ENCODE results near the gene PEX5L.
"Not testable (repeated sequence)": the region's sequence is repeated elsewhere in the genome, so short reads cannot be mapped to it uniquely, and the experiment has no call there.

PEX5L gene

GRCh38 chr3:180008318-180008717, 28.4 kb downstream of the PEX5L start:
- not testable (repeated sequence) for DNase-seq

- DNase-seq, result no peak
Observed at GRCh38 chr3:180004542-180004941, 32.2 kb downstream of the PEX5L start.

- no peak for DNase-seq
Observed at GRCh38 chr3:180002006-180002405, 34.7 kb downstream of the PEX5L start.

GRCh38 chr3:180000500-180000899, 36.2 kb downstream of the PEX5L start:
- DNase-seq, result no peak

- no peak for DNase-seq
Observed at GRCh38 chr3:179995406-179995805, 41.3 kb downstream of the PEX5L start.

GRCh38 chr3:179991883-179992282, 44.9 kb downstream of the PEX5L start:
- DNase-seq, result no peak

- DNase-seq, result no peak
Observed at GRCh38 chr3:179991104-179991503, 45.6 kb downstream of the PEX5L start.

GRCh38 chr3:179981646-179982045, 55.1 kb downstream of the PEX5L start:
- DNase-seq, result no peak

GRCh38 chr3:179977356-179977755, 59.4 kb downstream of the PEX5L start:
- DNase-seq, result no peak

- DNase-seq, result no peak
Observed at GRCh38 chr3:179973931-179974361, 62.8 kb downstream of the PEX5L start.

GRCh38 chr3:179972881-179973423, 63.8 kb downstream of the PEX5L start:
- no peak for DNase-seq

- DNase-seq, result peak; percentile 30
Observed at GRCh38 chr3:179971280-179971679, 65.5 kb downstream of the PEX5L start.

GRCh38 chr3:179970746-179971145, 66.0 kb downstream of the PEX5L start:
- peak; percentile 30 for DNase-seq

- DNase-seq, result no peak
Observed at GRCh38 chr3:179969525-179969924, 67.2 kb downstream of the PEX5L start.

- DNase-seq, result no peak
Observed at GRCh38 chr3:179967622-179968021, 69.1 kb downstream of the PEX5L start.

GRCh38 chr3:179964890-179965289, 71.8 kb downstream of the PEX5L start:
- DNase-seq, result no peak

GRCh38 chr3:179962629-179963387, 73.9 kb downstream of the PEX5L start:
- DNase-seq, result no peak

- peak; percentile 71 for DNase-seq
Observed at GRCh38 chr3:179961703-179962078, 75.0 kb downstream of the PEX5L start.

- DNase-seq, result peak; percentile 47
Observed at GRCh38 chr3:179961071-179961702, 75.5 kb downstream of the PEX5L start.

GRCh38 chr3:179958759-179959158, 78.0 kb downstream of the PEX5L start:
- DNase-seq, result no peak

GRCh38 chr3:179958143-179958542, 78.6 kb downstream of the PEX5L start:
- no peak for DNase-seq

GRCh38 chr3:179957264-179957845, 79.4 kb downstream of the PEX5L start:
- DNase-seq, result peak; percentile 56

- no peak for DNase-seq
Observed at GRCh38 chr3:179956416-179956830, 80.3 kb downstream of the PEX5L start.

GRCh38 chr3:179955809-179956208, 80.9 kb downstream of the PEX5L start:
- DNase-seq, result no peak

Data from NCI-H1092 treated with DMSO at 0.1 percent for 48 hours (cell line).